ENCODE measurements around the gene ZNF587.
A peak's percentile ranks its signal among the peaks of the same experiment; 100 is the strongest.

ZNF587 gene

DNA sequence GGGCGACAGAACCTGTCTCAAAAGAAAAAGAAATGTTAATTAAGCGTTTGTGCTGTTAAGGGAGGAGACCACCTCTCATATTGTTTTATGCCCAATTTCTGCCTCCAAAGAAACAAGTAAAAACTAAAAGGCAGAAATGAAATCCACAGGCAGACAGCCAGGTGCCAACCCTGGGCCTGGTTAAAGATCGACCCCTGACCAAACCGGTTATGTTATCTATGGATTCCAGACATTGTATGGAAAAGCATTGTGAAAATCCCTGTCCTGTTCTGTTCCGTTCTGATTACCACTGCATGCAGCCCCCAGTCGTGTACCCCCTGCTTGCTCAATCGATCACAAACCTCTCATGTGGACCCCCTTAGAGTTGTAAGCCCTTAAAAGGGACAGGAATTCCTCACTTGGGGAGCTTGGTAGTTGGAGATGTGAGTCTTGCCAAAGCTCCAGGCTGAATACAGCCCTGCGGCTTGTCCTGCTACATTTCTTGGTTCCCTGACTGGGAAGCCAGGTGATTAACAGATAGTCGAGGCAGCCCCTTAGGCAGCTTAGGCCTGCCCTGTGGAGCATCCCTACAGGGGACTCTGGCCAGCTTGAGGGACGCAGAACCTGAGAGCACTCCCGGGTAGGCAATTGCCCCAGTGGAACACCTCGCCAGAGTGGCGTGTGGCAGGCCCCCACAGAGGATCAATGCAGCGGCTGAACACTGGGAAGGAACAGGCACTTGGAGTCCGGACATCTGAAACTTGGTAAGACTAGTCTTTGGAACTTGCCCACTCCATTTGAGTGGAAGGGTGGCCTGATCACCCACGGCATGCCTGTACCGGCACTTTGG, 34.2 kb upstream of the ZNF587 start:
- no peak for DNase-seq
- WGBS, result 96% methylated on average over 16 of the region's 17 CpGs
- Histone ChIP-seq H2AFZ (ENCODE audit: low read depth, low read length) (no peak overlapping the region), H3K9me3 (ENCODE audit: control insufficient read depth, low read length) (no peaks in the 10 kb centered on the region), H3K4me1 (ENCODE audit: control insufficient read depth, insufficient read depth, low read depth, low read length) (peaks cover 7% of the 10 kb centered on the region), H3K79me1 (replicated peaks; ENCODE audit: low read length, poor library complexity, severe bottlenecking) (peaks cover 23% of the 10 kb centered on the region), H3K14ac (ENCODE audit: low read length in 2 of 2) (no peak overlapping the region), H3K4ac (ENCODE audit: low read depth in 1 of 2, low read length in 2 of 2) (no peak overlapping the region), H2BK5ac (ENCODE audit: low read depth, low read length, poor library complexity, severe bottlenecking) (no peak overlapping the region), H2BK120ac (ENCODE audit: low read depth, low read length) (no peak overlapping the region), H2BK12ac (ENCODE audit: low read length in 2 of 2) (peak overlapping the region in 1 of 2 experiments; percentile 30), H3K27ac (ENCODE audit: low read length, poor library complexity, severe bottlenecking) (no peak overlapping the region), H3K4me2 (ENCODE audit: low read length, poor library complexity, severe bottlenecking) (peak overlapping the region; percentile 47), H4K8ac (ENCODE audit: low read length) (peak overlapping the region; percentile 21), H2BK15ac (ENCODE audit: low read depth, poor library complexity, severe bottlenecking) (no peak overlapping the region), H3K9ac (ENCODE audit: low read length) (peak overlapping the region; percentile 95), H3K36me3 (ENCODE audit: control insufficient read depth in 1 of 2, insufficient read depth in 2 of 2, low read depth in 1 of 2, low read length in 2 of 2) (peaks cover 7 to 9% of the 10 kb centered on the region in 2 experiments), H3K27me3 (ENCODE audit: control insufficient read depth in 1 of 2, insufficient read depth in 1 of 2, low read length in 2 of 2) (no peaks in the 10 kb centered on the region), H3K4me3 (ENCODE audit: insufficient read depth in 1 of 2, low read depth in 1 of 2, low read length in 2 of 2) (peak overlapping the region in 1 of 2 experiments; percentile 99), H3K18ac (ENCODE audit: low read depth in 1 of 2, low read length in 2 of 2) (no peak overlapping the region), H3K23ac (ENCODE audit: low read length in 2 of 2) (no peak overlapping the region), H4K91ac (ENCODE audit: low read length) (no peak overlapping the region), H2AK5ac (ENCODE audit: low read length, severe bottlenecking) (no peak overlapping the region)

DNA sequence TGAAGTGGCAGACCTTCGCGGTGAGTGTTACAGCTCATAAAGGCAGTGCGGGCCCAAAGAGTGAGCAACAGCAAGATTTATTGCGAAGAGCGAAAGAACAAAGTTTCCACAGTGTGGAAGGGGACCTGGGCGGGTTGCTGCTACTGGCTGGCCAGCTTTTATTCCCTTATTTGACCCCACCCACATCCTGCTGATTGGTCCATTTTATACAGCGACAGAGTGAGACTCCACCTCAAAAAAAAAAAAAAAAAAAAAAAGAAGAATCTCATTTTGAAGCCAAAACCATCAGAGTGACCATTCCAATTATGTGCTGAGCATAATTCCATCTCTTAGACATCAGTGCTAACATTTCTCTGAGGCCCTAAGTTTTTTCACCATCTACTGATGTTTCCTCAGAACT, 33.0 kb upstream of the ZNF587 start:
- no peak overlapping the region for H3K23ac ChIP-seq (ENCODE audit: low read length in 2 of 2)
- H4K8ac ChIP-seq (ENCODE audit: low read length), result no peak overlapping the region
- no peak overlapping the region for H2BK15ac ChIP-seq (ENCODE audit: low read depth, poor library complexity, severe bottlenecking)
- H4K91ac ChIP-seq (ENCODE audit: low read length), result no peak overlapping the region
- no peaks in the 10 kb centered on the region for H3K9me3 ChIP-seq (ENCODE audit: control insufficient read depth, low read length)
- H3K27ac ChIP-seq (ENCODE audit: low read length, poor library complexity, severe bottlenecking), result no peak overlapping the region
- DNase-seq, result peak; percentile 30
- H3K18ac ChIP-seq (ENCODE audit: low read depth in 1 of 2, low read length in 2 of 2), result no peak overlapping the region
- H3K9ac ChIP-seq (ENCODE audit: low read length), result no peak overlapping the region
- H3K79me1 ChIP-seq (replicated peaks; ENCODE audit: low read length, poor library complexity, severe bottlenecking), result peaks cover 21% of the 10 kb centered on the region
- H2AFZ ChIP-seq (ENCODE audit: low read depth, low read length), result no peak overlapping the region
- H3K4me1 ChIP-seq (ENCODE audit: control insufficient read depth, insufficient read depth, low read depth, low read length), result peaks cover 12% of the 10 kb centered on the region
- peaks cover 5 to 6% of the 10 kb centered on the region in 2 experiments for H3K36me3 ChIP-seq (ENCODE audit: control insufficient read depth in 1 of 2, insufficient read depth in 2 of 2, low read depth in 1 of 2, low read length in 2 of 2)
- H3K4ac ChIP-seq (ENCODE audit: low read depth in 1 of 2, low read length in 2 of 2), result no peak overlapping the region
- H3K14ac ChIP-seq (ENCODE audit: low read length in 2 of 2), result no peak overlapping the region
- H2AK5ac ChIP-seq (ENCODE audit: low read length, severe bottlenecking), result no peak overlapping the region
- H2BK120ac ChIP-seq (ENCODE audit: low read depth, low read length), result no peak overlapping the region
- H3K4me2 ChIP-seq (ENCODE audit: low read length, poor library complexity, severe bottlenecking), result no peak overlapping the region
- 91% methylated on average over 7 of the region's 7 CpGs for WGBS
- H2BK12ac ChIP-seq (ENCODE audit: low read length in 2 of 2), result no peak overlapping the region
- no peak overlapping the region for H2BK5ac ChIP-seq (ENCODE audit: low read depth, low read length, poor library complexity, severe bottlenecking)
- H3K4me3 ChIP-seq (ENCODE audit: insufficient read depth in 1 of 2, low read depth in 1 of 2, low read length in 2 of 2), result no peak overlapping the region
- no peaks in the 10 kb centered on the region for H3K27me3 ChIP-seq (ENCODE audit: control insufficient read depth in 1 of 2, insufficient read depth in 1 of 2, low read length in 2 of 2)

DNA sequence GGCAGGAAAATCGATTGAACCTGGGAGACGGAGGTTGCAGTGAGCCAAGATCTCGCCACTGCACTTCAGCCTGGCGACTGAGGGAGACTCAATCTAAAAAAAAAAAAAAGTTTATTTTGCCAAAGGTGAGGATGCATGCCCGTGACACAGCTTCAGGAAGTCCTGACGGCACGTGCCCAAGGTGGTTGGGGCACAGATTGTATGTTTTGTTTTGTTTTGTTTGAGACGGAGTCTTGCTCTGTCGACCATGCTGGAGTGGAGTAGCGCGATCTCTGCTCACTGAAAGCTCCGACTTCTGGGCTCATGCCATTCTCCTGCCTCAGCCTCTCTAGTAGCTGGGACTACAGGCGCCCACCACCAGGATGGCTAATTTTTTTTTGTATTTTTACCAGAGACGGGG, 31.7 kb upstream of the ZNF587 start:
- peaks cover 7 to 8% of the 10 kb centered on the region in 2 experiments for H3K36me3 ChIP-seq (ENCODE audit: control insufficient read depth in 1 of 2, insufficient read depth in 2 of 2, low read depth in 1 of 2, low read length in 2 of 2)

DNA sequence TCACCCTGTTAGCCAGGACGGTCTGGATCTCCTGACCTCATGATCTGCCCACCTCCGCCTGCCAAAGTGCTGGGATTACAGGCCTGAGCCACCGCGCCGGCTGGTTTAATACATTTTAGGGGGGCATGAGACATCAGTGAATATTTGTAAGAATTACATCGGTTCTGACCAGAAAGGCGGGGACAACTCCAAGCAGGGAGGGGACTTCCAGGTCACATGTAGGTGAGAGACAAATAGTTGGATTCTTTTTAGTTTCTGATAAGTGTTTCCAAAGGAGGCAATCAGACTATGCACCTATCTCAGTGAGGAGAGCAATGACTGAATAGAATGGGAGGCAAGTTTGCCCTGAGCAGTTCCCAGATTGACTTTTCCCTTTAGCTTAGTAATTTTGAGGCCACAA, 31.3 kb upstream of the ZNF587 start:
- no peak overlapping the region for H3K4me3 ChIP-seq (ENCODE audit: insufficient read depth in 1 of 2, low read depth in 1 of 2, low read length in 2 of 2)
- H2BK12ac ChIP-seq (ENCODE audit: low read length in 2 of 2), result no peak overlapping the region
- no peak overlapping the region for H3K18ac ChIP-seq (ENCODE audit: low read depth in 1 of 2, low read length in 2 of 2)
- no peak overlapping the region for H2BK15ac ChIP-seq (ENCODE audit: low read depth, poor library complexity, severe bottlenecking)
- H2AK5ac ChIP-seq (ENCODE audit: low read length, severe bottlenecking), result no peak overlapping the region
- H2BK5ac ChIP-seq (ENCODE audit: low read depth, low read length, poor library complexity, severe bottlenecking), result no peak overlapping the region
- H3K4me1 ChIP-seq (ENCODE audit: control insufficient read depth, insufficient read depth, low read depth, low read length), result peaks cover 12% of the 10 kb centered on the region
- H3K27ac ChIP-seq (ENCODE audit: low read length, poor library complexity, severe bottlenecking), result no peak overlapping the region
- H3K9ac ChIP-seq (ENCODE audit: low read length), result peak overlapping the region; percentile 98
- H3K4me2 ChIP-seq (ENCODE audit: low read length, poor library complexity, severe bottlenecking), result no peak overlapping the region
- no peaks in the 10 kb centered on the region for H3K27me3 ChIP-seq (ENCODE audit: control insufficient read depth in 1 of 2, insufficient read depth in 1 of 2, low read length in 2 of 2)
- 89% methylated on average over 7 of the region's 7 CpGs for WGBS
- no peak overlapping the region for H2AFZ ChIP-seq (ENCODE audit: low read depth, low read length)
- H2BK120ac ChIP-seq (ENCODE audit: low read depth, low read length), result no peak overlapping the region
- H3K4ac ChIP-seq (ENCODE audit: low read depth in 1 of 2, low read length in 2 of 2), result peak overlapping the region in 1 of 2 experiments; percentile 35
- peaks cover 6 to 9% of the 10 kb centered on the region in 2 experiments for H3K36me3 ChIP-seq (ENCODE audit: control insufficient read depth in 1 of 2, insufficient read depth in 2 of 2, low read depth in 1 of 2, low read length in 2 of 2)
- no peak for DNase-seq
- H3K23ac ChIP-seq (ENCODE audit: low read length in 2 of 2), result no peak overlapping the region
- H3K14ac ChIP-seq (ENCODE audit: low read length in 2 of 2), result no peak overlapping the region
- no peak overlapping the region for H4K8ac ChIP-seq (ENCODE audit: low read length)
- H4K91ac ChIP-seq (ENCODE audit: low read length), result no peak overlapping the region
- H3K9me3 ChIP-seq (ENCODE audit: control insufficient read depth, low read length), result no peaks in the 10 kb centered on the region
- peaks cover 14% of the 10 kb centered on the region for H3K79me1 ChIP-seq (replicated peaks; ENCODE audit: low read length, poor library complexity, severe bottlenecking)

More for the DNA sequence above, 31.7 kb upstream of the ZNF587 start:
- no peak overlapping the region for H3K27ac ChIP-seq (ENCODE audit: low read length, poor library complexity, severe bottlenecking)
- H2BK12ac ChIP-seq (ENCODE audit: low read length in 2 of 2), result no peak overlapping the region
- H4K8ac ChIP-seq (ENCODE audit: low read length), result no peak overlapping the region
- no peak overlapping the region for H2BK120ac ChIP-seq (ENCODE audit: low read depth, low read length)
- H3K79me1 ChIP-seq (replicated peaks; ENCODE audit: low read length, poor library complexity, severe bottlenecking), result peaks cover 15% of the 10 kb centered on the region
- no peak overlapping the region for H2BK15ac ChIP-seq (ENCODE audit: low read depth, poor library complexity, severe bottlenecking)
- no peak overlapping the region for H3K23ac ChIP-seq (ENCODE audit: low read length in 2 of 2)
- H3K9me3 ChIP-seq (ENCODE audit: control insufficient read depth, low read length), result no peaks in the 10 kb centered on the region
- no peak overlapping the region for H2AFZ ChIP-seq (ENCODE audit: low read depth, low read length)
- no peak overlapping the region for H3K4ac ChIP-seq (ENCODE audit: low read depth in 1 of 2, low read length in 2 of 2)
- H3K4me2 ChIP-seq (ENCODE audit: low read length, poor library complexity, severe bottlenecking), result no peak overlapping the region
- no peak overlapping the region for H3K18ac ChIP-seq (ENCODE audit: low read depth in 1 of 2, low read length in 2 of 2)
- no peak overlapping the region for H2AK5ac ChIP-seq (ENCODE audit: low read length, severe bottlenecking)
- WGBS, result 95% methylated on average over 14 of the region's 14 CpGs
- no peak for DNase-seq
- no peak overlapping the region for H2BK5ac ChIP-seq (ENCODE audit: low read depth, low read length, poor library complexity, severe bottlenecking)
- no peak overlapping the region for H4K91ac ChIP-seq (ENCODE audit: low read length)
- no peak overlapping the region for H3K4me3 ChIP-seq (ENCODE audit: insufficient read depth in 1 of 2, low read depth in 1 of 2, low read length in 2 of 2)
- no peaks in the 10 kb centered on the region for H3K27me3 ChIP-seq (ENCODE audit: control insufficient read depth in 1 of 2, insufficient read depth in 1 of 2, low read length in 2 of 2)
- H3K9ac ChIP-seq (ENCODE audit: low read length), result no peak overlapping the region
- peaks cover 12% of the 10 kb centered on the region for H3K4me1 ChIP-seq (ENCODE audit: control insufficient read depth, insufficient read depth, low read depth, low read length)
- H3K14ac ChIP-seq (ENCODE audit: low read length in 2 of 2), result no peak overlapping the region
